T47D (cell line): ENCODE results near the gene SLC17A7.

Source experiments
- DNase-seq, 2 experiments: peaks; one replicate each; pipeline versions ENCODE4 v3.0.0 to v3.0.0-alpha.2; 2011 to 2012; ENCODE audit warnings: low read depth in 1 of 2, low spot score in 1 of 2
- JUND ChIP-seq: IDR thresholded peaks from 2 replicates; pipeline ENCODE4 v1.6.1; 2012; ENCODE audit warnings: low read depth
- in situ Hi-C: cut with HindIII; loops from 2 replicates; pipeline ENCODE4 v1.10.0; 2016; ENCODE audit warnings: low sequenced_read_pairs, low pct_unique_long_range_greater_than_20kb

SLC17A7 gene

GRCh38 chr19:49415102-49415809, 26.1 kb downstream of the SLC17A7 start:
- no peak for DNase-seq
- no peak for TF ChIP-seq JUND
- in situ Hi-C loops, result no loop called here

- no peak for DNase-seq
- TF ChIP-seq JUND, result no peak
- in situ Hi-C loops, result no loop called here
Observed at GRCh38 chr19:49414256-49414655, 27.1 kb downstream of the SLC17A7 start.

GRCh38 chr19:49413348-49413747, 28.0 kb downstream of the SLC17A7 start:
- no peak for TF ChIP-seq JUND
- DNase-seq, result no peak
- in situ Hi-C loops, result no loop called here

- in situ Hi-C loops, result no loop called here
- no peak for DNase-seq
- TF ChIP-seq JUND, result no peak
Observed at GRCh38 chr19:49411681-49412326, 29.5 kb downstream of the SLC17A7 start.

GRCh38 chr19:49409441-49410029, 31.8 kb downstream of the SLC17A7 start:
- in situ Hi-C loops, result no loop called here
- DNase-seq, result no peak

GRCh38 chr19:49408816-49409440, 32.4 kb downstream of the SLC17A7 start:
- in situ Hi-C loops, result no loop called here
- DNase-seq, result no peak

More at GRCh38 chr19:49409441-49410029, 31.8 kb downstream of the SLC17A7 start:
- no peak for TF ChIP-seq JUND

GRCh38 chr19:49407482-49408015, 33.8 kb downstream of the SLC17A7 start:
- no peak for DNase-seq
- in situ Hi-C loops, result no loop called here
- TF ChIP-seq JUND, result no peak

More at GRCh38 chr19:49408816-49409440, 32.4 kb downstream of the SLC17A7 start:
- TF ChIP-seq JUND, result no peak

- TF ChIP-seq JUND, result no peak
- in situ Hi-C loops, result no loop called here
Observed at GRCh38 chr19:49407079-49407478, 34.2 kb downstream of the SLC17A7 start.

GRCh38 chr19:49403404-49404187, 37.7 kb downstream of the SLC17A7 start:
- in situ Hi-C loops, result no loop called here
- peak in 1 of 2 experiments; percentile 64 for DNase-seq

More at GRCh38 chr19:49407079-49407478, 34.2 kb downstream of the SLC17A7 start:
- DNase-seq, result no peak

GRCh38 chr19:49400029-49400428, 41.3 kb downstream of the SLC17A7 start:
- DNase-seq, result no peak
- in situ Hi-C loops, result no loop called here
- no peak for TF ChIP-seq JUND

More at GRCh38 chr19:49403404-49404187, 37.7 kb downstream of the SLC17A7 start:
- no peak for TF ChIP-seq JUND

GRCh38 chr19:49398931-49399330, 42.4 kb downstream of the SLC17A7 start:
- in situ Hi-C loops, result no loop called here
- no peak for TF ChIP-seq JUND
- DNase-seq, result no peak

GRCh38 chr19:49398001-49398615, 43.2 kb downstream of the SLC17A7 start:
- TF ChIP-seq JUND, result no peak
- in situ Hi-C loops, result no loop called here
- DNase-seq, result no peak
